Upper lobe of right lung (tissue), 1 donor: ENCODE measurements around the gene EVA1C. TPM values are rescaled to one million over a fixed set of nuclear protein-coding genes. Genes with fewer than 3 reads are reported as not detected.
"Not testable (repeated sequence)": the region's sequence is repeated elsewhere in the genome, so short reads cannot be mapped to it uniquely, and the experiment has no call there.

Experiments used
- ATAC-seq: fragments of 200-7000 bp; cut with Tn5 transposase; one replicate; pipeline ENCODE4 v1.9.1; 2020; ENCODE audit warnings: mild to moderate bottlenecking, moderate library complexity
- DNase-seq: peaks from one replicate; pipeline ENCODE4 v3.0.0-alpha.2; 2020
- H3K27ac ChIP-seq: fragments of 200-600 bp; one replicate; pipeline ENCODE4 v1.8.0; 2022
- H3K27me3 ChIP-seq: fragments of 200-600 bp; one replicate; pipeline ENCODE4 v1.8.0; 2022; ENCODE audit warnings: mild to moderate bottlenecking
- H3K36me3 ChIP-seq: fragments of 200-600 bp; one replicate; pipeline ENCODE4 v1.8.0; 2022
- H3K4me1 ChIP-seq: fragments of 200-600 bp; one replicate; pipeline ENCODE4 v1.8.0; 2022
- H3K4me3 ChIP-seq: fragments of 200-600 bp; one replicate; pipeline ENCODE4 v1.8.0; 2022; ENCODE audit warnings: mild to moderate bottlenecking
- H3K9me3 ChIP-seq: fragments of 200-600 bp; one replicate; pipeline ENCODE4 v1.8.0; 2022
- intact Hi-C: fragments of 100-400 bp; cut with DNase I; formaldehyde crosslinking; loops from one replicate; pipeline ENCODE4 v1.11.0; 2022
- total RNA-seq: library from RNA; stranded (reverse); fragmentation: NEBNext Ultra II Directional; extraction: Animal tissue kit (Norgen Biotek cat#: 25700); gene quantifications from one replicate; pipeline ENCODE4 v1.2.1, GENCODE V29; 2021
- TF ChIP-seq, protein P1 (sequence below): fragments of 200-600 bp; IDR thresholded peaks from one replicate; pipeline ENCODE4 v1.8.0; 2022; ENCODE audit warnings: antibody characterized with exemption
- donor health status: DM: no; HTN: yes; CAD: no; lungs with severe emphysema.

Gene EVA1C
- total RNA-seq, 1 donor from 2014 or later: 55.4 TPM

DNA sequence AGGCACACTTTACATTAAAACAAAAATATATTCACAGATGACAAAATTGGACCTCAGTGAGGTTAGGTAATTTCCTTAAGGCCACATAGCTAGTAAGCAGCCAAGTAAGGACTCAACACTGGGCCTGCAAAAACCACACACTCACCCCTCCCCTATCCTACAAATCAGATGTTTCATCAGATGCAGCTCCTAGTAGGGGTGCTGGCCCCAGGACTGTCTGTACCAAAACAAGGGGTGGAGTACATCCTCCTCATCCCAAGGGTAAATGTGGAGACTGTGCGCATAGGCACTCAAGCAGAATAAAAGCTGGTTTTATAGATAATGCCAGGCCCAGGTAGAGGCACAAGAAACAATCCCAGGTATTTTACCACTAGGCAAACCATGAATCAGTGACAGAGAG, 45.3 kb upstream of the EVA1C start:
- DNase-seq (no peak), ATAC-seq (no peak)
- H3K9me3 ChIP-seq: no peaks in the 10 kb centered on the region
- H3K4me3 ChIP-seq: no peak overlapping the region
- H3K4me1 ChIP-seq: peaks cover 9% of the 10 kb centered on the region
- H3K27me3 ChIP-seq: no peaks in the 10 kb centered on the region
- intact Hi-C loops: no loop called here
- peaks cover 87% of the 10 kb centered on the region for H3K36me3 ChIP-seq
- H3K27ac ChIP-seq: no peak overlapping the region
- TF ChIP-seq, protein P1, sequence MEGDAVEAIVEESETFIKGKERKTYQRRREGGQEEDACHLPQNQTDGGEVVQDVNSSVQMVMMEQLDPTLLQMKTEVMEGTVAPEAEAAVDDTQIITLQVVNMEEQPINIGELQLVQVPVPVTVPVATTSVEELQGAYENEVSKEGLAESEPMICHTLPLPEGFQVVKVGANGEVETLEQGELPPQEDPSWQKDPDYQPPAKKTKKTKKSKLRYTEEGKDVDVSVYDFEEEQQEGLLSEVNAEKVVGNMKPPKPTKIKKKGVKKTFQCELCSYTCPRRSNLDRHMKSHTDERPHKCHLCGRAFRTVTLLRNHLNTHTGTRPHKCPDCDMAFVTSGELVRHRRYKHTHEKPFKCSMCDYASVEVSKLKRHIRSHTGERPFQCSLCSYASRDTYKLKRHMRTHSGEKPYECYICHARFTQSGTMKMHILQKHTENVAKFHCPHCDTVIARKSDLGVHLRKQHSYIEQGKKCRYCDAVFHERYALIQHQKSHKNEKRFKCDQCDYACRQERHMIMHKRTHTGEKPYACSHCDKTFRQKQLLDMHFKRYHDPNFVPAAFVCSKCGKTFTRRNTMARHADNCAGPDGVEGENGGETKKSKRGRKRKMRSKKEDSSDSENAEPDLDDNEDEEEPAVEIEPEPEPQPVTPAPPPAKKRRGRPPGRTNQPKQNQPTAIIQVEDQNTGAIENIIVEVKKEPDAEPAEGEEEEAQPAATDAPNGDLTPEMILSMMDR: no peak

- Histone ChIP-seq H3K4me3 (no peak overlapping the region), H3K27me3 (no peaks in the 10 kb centered on the region), H3K9me3 (no peaks in the 10 kb centered on the region), H3K4me1 (peaks cover 17% of the 10 kb centered on the region), H3K27ac (no peak overlapping the region), H3K36me3 (peaks cover 78% of the 10 kb centered on the region)
- intact Hi-C loops: no loop called here
- no peak for DNase-seq
- ATAC-seq: no peak
- TF ChIP-seq, protein P1: no peak
Measured at GRCh38 chr21:32368386-32368785, 44.1 kb upstream of the EVA1C start.

DNA sequence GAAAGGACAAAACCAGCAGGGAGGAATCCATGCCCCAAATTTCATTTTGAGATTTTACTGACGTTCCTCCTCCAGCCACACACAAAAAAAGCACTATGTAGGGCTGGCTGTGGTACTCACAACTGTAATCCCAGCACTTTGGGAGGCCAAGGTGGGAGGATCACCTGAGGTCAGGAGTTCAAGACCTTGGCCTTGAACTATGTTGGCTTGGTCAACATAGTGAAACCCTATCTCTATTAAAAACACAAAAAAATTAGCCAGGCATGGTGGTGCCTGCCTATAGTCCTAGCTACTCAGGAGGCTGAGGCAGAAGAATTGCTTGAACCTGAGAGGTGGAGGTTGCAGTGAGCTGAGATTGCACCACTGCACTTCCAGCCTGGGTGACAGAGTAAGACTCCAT, 43.5 kb upstream of the EVA1C start:
- intact Hi-C loops, ATAC-seq, DNase-seq, H3K27me3 ChIP-seq, H3K9me3 ChIP-seq, H3K27ac ChIP-seq, H3K4me3 ChIP-seq: not testable (repeated sequence)
- Histone ChIP-seq H3K36me3 (peaks cover 76% of the 10 kb centered on the region), H3K4me1 (peaks cover 17% of the 10 kb centered on the region)

- intact Hi-C loops: no loop called here
- no peak for ATAC-seq
- H3K27ac ChIP-seq: peak overlapping the region; percentile 52
Measured at GRCh38 chr21:32370998-32371766, 41.3 kb upstream of the EVA1C start.

GRCh38 chr21:32371913-32372314, 40.6 kb upstream of the EVA1C start:
- intact Hi-C loops: no loop called here
- DNase-seq: no peak
- peak; percentile 88 for ATAC-seq
- TF ChIP-seq, protein P1: no peak
- H3K27me3 ChIP-seq: no peaks in the 10 kb centered on the region
- peak overlapping the region; percentile 52 for H3K27ac ChIP-seq
- no peaks in the 10 kb centered on the region for H3K9me3 ChIP-seq
- H3K36me3 ChIP-seq: peaks cover 54% of the 10 kb centered on the region
- no peak overlapping the region for H3K4me3 ChIP-seq
- H3K4me1 ChIP-seq: peaks cover 17% of the 10 kb centered on the region

More at GRCh38 chr21:32370998-32371766, 41.3 kb upstream of the EVA1C start:
- TF ChIP-seq, protein P1: no peak
- Histone ChIP-seq H3K27me3 (no peaks in the 10 kb centered on the region), H3K4me1 (peaks cover 17% of the 10 kb centered on the region), H3K4me3 (no peak overlapping the region), H3K9me3 (no peaks in the 10 kb centered on the region), H3K36me3 (peaks cover 61% of the 10 kb centered on the region)
- no peak for DNase-seq

GRCh38 chr21:32372755-32373154, 39.8 kb upstream of the EVA1C start:
- Histone ChIP-seq H3K4me3 (no peak overlapping the region), H3K36me3 (peaks cover 48% of the 10 kb centered on the region), H3K27me3 (no peaks in the 10 kb centered on the region), H3K27ac (peak overlapping the region; percentile 52), H3K4me1 (peaks cover 17% of the 10 kb centered on the region), H3K9me3 (no peaks in the 10 kb centered on the region)
- intact Hi-C loops: no loop called here
- TF ChIP-seq, protein P1: no peak
- no peak for DNase-seq
- peak; percentile 57 for ATAC-seq
